SK-N-MC (cell line): ENCODE results near the gene TCF7L2.

Experiments
- EZH2 ChIP-seq: fragments of 200-600 bp; sonication (generic); IDR thresholded peaks from one replicate; pipeline ENCODE4 v1.6.1; 2017; ENCODE audit warnings: antibody characterized with exemption
- FOXP2 ChIP-seq: optimal IDR thresholded peaks from 2 replicates; pipeline ENCODE3; 2011; ENCODE audit warnings: mild to moderate bottlenecking, moderate library complexity; ENCODE audit not compliant: insufficient read depth; ENCODE audit errors: extremely low read length, control extremely low read depth
- POLR2AphosphoS5 ChIP-seq: IDR thresholded peaks from 2 replicates; pipeline ENCODE4 v1.6.1; 2012; ENCODE audit warnings: mild to moderate bottlenecking, low read depth, low read length, borderline replicate concordance

DNA sequence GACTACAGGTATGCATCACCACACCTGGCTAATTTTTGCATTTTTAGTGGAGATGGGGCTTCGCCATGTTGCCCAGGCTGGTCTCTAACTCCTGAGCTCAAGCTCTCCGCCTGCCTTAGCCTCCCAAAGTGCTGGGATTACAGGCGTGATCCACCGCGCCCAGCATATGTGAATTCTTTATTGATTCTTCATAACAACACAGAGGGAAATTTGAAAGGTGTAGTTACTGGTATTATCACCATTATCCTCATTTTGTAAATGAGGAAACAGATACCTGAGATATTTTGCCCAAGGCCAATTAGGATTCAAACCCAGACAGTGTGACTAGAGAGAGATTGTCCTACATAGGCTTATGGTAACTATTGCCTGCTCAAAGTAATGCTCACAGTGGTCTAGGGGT, 22.6 kb downstream of the TCF7L2 start:
- TF ChIP-seq POLR2AphosphoS5 (no peak), FOXP2 (no peak), EZH2 (no peak)
